GM19438 (cell line): Measurements from ENCODE around the gene MTFR1L.

Source experiments
- ATAC-seq: cut with Tn5 transposase; IDR thresholded peaks from one replicate; pipeline ENCODE4 v1.9.1; 2021; ENCODE audit warnings: low read depth; ENCODE audit not compliant: unreplicated experiment

The MTFR1L gene

DNA sequence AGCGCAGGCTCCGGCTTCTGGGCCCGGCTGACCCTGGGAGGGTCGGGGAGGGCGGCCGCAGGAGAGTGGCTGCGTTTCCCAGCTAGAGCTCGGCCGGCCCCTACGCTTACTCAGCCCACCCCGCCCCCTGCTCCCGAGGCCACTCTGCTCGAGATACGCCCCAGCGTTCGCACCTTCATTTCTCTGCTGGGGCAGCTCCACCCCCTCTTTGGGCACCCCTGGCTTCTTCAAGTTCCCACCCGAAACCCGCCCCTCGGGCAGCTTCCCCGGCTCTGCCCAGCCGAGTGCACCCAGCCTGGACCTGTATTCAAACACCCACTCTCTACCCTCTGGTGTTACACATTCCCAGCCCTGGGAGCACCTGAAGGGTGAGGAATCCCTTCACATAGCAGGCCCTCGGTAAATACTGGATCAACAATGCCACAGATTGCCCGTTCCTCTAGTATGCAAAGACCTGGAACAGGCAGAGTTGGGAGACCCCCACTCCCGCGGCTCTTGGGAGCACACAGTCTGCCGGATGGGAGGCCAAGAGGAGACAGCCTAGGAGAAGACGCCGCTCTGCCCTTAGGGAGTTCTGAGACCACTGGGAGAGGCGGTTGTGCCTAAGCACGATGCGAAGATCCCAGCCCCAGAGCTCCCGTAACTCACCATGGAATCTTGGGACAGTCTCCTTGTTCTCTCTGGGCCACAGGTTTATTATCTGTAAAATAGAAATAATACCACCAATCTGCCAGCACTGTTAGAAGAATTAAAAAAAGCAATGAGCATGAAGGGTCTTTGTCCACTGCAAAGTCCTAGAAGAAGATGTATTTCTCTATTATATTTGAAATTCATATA, 56.3 kb downstream of the MTFR1L start:
- no peak for ATAC-seq

- no peak for ATAC-seq
Observed at GRCh38 chr1:25876693-25877077, 56.9 kb downstream of the MTFR1L start.

DNA sequence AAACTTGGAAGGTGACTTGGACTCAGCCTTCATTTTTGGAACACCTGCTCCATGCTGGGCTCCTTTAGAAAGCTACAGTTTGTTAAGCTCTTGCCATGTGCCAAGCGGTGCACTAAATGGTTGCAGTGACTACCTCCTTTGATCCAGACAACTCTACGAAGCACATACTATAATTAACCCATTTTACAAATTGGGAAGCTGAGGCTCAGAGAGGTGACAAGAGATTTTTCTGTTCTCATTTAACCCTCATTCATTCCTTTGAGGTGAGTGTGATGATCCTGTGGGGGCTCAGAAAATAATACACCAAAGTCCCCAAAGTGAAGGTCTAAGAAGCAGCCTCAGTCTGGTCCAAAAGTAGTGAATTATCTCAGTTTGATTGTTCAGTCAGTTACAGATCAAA, 57.4 kb downstream of the MTFR1L start:
- no peak for ATAC-seq

DNA sequence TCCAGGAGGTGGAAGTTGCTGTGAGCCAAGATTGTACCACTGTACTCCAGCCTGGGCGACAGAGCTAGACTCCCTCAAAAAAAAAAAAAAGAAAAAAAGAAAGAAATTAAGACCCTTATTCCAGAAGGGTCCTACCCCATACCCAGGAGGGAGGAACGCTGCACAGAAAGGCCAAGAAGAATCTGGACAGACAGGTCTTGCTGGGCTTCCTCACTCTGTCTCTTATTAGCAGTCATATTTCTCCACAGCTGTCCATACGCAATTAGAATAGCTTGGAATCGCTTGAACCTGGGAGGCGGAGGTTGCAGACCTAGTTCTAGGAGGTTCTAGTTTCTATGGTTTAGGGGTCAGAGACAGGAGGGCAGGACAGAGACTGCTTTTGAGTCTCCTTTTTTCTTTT, 58.9 kb downstream of the MTFR1L start:
- no peak for ATAC-seq

- no peak for ATAC-seq
Observed at GRCh38 chr1:25879675-25880074, 59.9 kb downstream of the MTFR1L start.

DNA sequence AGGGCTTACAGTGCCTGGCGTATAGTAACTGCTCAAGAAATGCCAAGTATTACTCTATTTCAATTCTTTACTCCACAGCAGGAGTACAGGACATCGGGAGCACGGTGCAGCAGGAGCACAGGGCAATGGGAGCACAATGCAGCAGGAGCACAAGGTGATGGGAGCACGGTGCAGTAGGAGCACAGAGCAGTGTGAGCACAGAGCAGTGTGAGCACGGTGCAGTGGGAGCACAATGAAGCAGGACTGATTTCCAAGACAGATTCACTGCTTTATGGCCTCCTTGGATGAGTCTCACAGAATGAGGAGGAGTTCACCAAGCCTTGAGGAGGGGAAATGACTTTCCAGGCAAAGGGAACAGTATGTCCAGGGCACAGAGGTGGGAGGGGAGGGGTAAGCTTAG, 60.8 kb downstream of the MTFR1L start:
- no peak for ATAC-seq

GRCh38 chr1:25881266-25881665, 61.5 kb downstream of the MTFR1L start:
- ATAC-seq: no peak
